ENCODE results near the gene ZKSCAN5.

DNA sequence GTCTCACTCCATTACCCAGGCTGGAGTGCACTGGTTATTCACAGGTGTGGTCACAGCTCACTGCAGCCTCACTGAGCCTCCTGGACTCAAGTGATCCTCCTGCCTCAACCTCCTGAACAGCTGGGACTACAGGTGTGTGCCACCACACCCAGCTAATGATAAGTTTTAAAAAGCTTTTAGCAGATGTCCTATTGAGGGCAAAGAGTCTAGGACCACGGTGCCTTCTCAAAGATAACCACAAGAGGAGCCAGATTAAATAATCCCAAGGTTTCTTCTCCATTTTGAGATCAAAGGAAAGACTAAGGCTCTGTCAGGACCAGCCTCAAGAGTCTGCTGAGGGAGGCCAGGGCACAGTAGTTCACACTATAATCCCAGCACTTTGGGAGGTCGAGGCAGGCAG is 43.2 kb upstream of the ZKSCAN5 start:
- TF ChIP-seq POLR2A (IDR thresholded peaks at IDR 0.05) (no peak), EP300 (IDR thresholded peaks at IDR 0.05) (no peak), POLR2AphosphoS5 (IDR thresholded peaks at IDR 0.05) (no peak)
- TF ChIP-seq, protein P1, sequence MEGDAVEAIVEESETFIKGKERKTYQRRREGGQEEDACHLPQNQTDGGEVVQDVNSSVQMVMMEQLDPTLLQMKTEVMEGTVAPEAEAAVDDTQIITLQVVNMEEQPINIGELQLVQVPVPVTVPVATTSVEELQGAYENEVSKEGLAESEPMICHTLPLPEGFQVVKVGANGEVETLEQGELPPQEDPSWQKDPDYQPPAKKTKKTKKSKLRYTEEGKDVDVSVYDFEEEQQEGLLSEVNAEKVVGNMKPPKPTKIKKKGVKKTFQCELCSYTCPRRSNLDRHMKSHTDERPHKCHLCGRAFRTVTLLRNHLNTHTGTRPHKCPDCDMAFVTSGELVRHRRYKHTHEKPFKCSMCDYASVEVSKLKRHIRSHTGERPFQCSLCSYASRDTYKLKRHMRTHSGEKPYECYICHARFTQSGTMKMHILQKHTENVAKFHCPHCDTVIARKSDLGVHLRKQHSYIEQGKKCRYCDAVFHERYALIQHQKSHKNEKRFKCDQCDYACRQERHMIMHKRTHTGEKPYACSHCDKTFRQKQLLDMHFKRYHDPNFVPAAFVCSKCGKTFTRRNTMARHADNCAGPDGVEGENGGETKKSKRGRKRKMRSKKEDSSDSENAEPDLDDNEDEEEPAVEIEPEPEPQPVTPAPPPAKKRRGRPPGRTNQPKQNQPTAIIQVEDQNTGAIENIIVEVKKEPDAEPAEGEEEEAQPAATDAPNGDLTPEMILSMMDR (IDR thresholded peaks at IDR 0.05) = no peak
